ENCODE results near the gene KLC3. TPM values are rescaled to one million over a fixed set of nuclear protein-coding genes. Genes with fewer than 3 reads are reported as not detected.

The KLC3 gene
- total RNA-seq, 2 experiments from 2014 or later = not detected

DNA sequence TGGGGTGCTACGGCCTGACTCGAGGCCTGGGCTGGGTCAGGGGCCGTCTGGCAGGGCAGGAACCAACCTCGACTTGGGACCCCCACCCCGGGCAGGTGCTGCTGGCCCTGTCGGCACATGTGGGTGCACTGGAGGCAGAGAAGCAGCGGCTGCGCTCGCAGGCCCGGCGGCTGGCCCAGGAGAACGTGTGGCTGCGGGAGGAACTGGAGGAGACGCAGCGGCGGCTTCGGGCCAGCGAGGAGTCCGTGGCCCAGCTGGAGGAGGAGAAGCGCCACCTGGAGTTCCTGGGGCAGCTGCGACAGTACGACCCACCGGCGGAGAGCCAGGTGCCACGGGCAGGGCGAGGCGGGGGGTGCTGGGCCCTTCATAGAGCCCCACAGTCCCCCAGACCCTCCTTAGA is 5.9 kb downstream of the KLC3 start:
- H3K27me3 Mint-ChIP-seq = peaks cover 8% of the 10 kb centered on the region
- ChIA-PET POLR2A (no interaction called here), CTCF (no interaction called here)
- H3K36me3 Mint-ChIP-seq (ENCODE audit: low read depth) = no peaks in the 10 kb centered on the region
- no peak overlapping the region for H3K27ac Mint-ChIP-seq
- no peak overlapping the region for H3K4me3 Mint-ChIP-seq
- no peaks in the 10 kb centered on the region for H3K9me3 Mint-ChIP-seq
- H3K4me1 Mint-ChIP-seq = no peaks in the 10 kb centered on the region
- DNase-seq = no peak

DNA sequence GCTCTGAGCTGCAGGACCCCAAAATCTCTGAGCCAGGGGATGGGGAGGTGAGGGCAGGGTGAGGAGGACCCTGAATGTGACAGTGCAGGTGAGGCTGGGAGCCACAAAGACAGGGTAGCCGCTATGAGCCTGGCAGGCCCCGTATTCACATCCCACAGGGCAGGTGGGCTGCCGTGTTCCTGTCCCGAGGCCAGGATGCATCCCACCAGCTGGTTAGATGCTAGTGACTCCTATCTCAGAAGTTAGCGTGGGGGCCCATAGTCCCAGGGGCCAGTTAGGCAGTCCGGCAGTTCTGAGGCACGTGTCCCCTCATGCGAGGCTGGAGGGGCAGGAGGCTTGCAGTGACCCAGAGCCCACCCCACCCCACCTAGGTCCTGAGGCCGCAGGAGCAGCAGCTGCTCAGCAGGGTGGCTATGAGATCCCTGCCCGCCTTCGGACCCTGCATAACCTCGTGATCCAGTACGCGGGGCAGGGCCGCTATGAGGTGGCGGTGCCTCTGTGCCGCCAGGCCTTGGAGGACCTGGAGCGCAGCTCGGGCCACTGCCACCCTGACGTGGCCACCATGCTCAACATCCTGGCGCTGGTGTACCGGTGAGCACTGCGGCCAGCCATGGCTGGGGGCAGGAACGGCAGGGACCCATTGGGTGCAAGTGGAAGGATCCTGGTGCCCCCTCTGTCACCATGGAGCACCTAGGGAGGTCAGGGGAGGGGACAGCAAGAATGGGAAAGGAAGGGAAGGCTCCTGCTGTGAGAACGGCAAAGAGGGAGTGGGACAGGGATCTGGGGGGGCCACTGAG is 7.2 kb downstream of the KLC3 start:
- ChIA-PET POLR2A (no interaction called here), CTCF (no interaction called here)
- DNase-seq = no peak
- H3K9me3 Mint-ChIP-seq = no peaks in the 10 kb centered on the region
- H3K4me1 Mint-ChIP-seq = no peaks in the 10 kb centered on the region
- H3K27me3 Mint-ChIP-seq = peaks cover 8% of the 10 kb centered on the region
- H3K4me3 Mint-ChIP-seq = no peak overlapping the region
- no peak overlapping the region for H3K27ac Mint-ChIP-seq
- no peaks in the 10 kb centered on the region for H3K36me3 Mint-ChIP-seq (ENCODE audit: low read depth)

DNA sequence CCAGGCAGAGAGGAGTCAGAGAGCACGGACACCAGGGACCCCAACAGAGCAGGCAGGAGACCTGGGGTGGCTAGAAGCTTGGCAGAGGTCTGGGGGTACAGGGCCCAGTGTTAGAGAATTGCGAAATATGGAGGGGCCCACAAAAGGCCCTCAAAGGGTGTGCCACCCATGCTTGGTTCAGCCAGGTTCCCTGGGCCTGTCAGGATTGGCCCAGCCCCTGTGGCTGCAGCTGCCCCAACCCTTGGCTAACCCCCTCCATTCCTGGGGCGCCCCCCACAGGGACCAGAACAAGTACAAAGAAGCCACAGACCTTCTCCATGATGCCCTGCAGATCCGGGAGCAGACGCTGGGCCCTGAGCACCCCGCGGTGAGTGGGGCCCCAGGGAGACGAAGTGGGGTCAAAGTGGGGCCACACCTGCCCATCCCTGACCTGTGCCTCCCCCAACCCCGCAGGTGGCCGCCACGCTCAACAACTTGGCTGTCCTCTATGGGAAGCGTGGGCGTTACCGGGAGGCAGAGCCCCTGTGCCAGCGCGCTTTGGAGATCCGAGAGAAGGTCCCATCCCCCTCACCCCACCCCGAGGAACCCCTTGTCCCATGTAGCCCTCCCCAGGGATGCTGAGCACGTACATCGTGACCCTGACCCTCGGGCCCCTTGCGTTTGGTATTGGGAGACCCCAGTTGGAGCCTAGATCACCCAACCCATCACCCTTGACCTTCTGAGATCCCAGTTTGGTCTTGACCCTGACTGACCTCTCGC is 8.0 kb downstream of the KLC3 start:
- ChIA-PET POLR2A (no interaction called here), CTCF (interaction anchor here (0.5 kb wide), 1 partner anchor 396 kb away, joined by 3 read pairs; no protein-coding TSS in a partner anchor)
- H3K36me3 Mint-ChIP-seq (ENCODE audit: low read depth) = peaks cover 2% of the 10 kb centered on the region
- no peak overlapping the region for H3K27ac Mint-ChIP-seq
- peaks cover 7% of the 10 kb centered on the region for H3K27me3 Mint-ChIP-seq
- H3K4me1 Mint-ChIP-seq = no peaks in the 10 kb centered on the region
- no peak for DNase-seq
- no peaks in the 10 kb centered on the region for H3K9me3 Mint-ChIP-seq
- H3K4me3 Mint-ChIP-seq = no peak overlapping the region

DNA sequence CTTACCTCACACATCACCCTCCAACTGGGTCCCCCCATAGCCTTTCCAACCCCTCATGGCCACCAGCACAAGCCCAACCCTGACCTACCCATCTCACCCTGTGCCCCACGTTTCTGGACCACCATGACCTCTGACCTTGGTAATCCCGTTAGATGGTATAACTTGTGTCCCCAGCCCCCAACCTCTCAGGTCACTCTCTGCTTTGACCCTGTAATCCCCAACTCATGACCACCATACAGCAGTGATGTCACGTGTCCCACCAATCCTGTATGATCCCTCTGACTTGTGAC is 8.5 kb downstream of the KLC3 start:
- Mint-ChIP-seq H3K9me3 (no peaks in the 10 kb centered on the region), H3K27me3 (peaks cover 5% of the 10 kb centered on the region), H3K4me1 (no peaks in the 10 kb centered on the region), H3K36me3 (ENCODE audit: low read depth) (peaks cover 3% of the 10 kb centered on the region), H3K4me3 (no peak overlapping the region), H3K27ac (no peak overlapping the region)
- ChIA-PET CTCF (no interaction called here), POLR2A (no interaction called here)
- no peak for DNase-seq

DNA sequence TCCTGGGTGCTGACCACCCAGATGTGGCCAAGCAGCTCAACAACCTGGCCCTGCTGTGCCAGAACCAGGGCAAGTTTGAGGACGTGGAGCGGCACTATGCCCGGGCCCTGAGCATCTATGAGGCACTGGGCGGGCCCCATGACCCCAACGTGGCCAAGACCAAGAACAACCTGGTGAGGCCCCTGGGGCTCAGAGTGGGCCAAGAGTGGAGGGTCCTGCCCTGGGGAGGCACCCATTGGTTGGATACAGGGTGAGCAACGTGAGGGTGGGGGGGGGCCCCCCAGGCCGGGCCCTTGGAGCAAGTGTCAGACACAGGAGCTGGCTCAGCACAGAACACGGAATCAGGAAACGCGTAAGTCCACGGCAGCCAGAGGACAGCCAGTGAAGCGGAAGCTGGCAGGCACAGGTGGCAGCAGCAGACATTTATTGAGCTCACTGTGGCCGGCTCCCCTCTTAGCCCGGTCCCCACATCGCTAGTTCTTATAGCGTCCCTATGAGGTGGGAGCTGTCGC is 8.9 kb downstream of the KLC3 start:
- H3K27me3 Mint-ChIP-seq = peaks cover 5% of the 10 kb centered on the region
- peaks cover 3% of the 10 kb centered on the region for H3K36me3 Mint-ChIP-seq (ENCODE audit: low read depth)

DNA sequence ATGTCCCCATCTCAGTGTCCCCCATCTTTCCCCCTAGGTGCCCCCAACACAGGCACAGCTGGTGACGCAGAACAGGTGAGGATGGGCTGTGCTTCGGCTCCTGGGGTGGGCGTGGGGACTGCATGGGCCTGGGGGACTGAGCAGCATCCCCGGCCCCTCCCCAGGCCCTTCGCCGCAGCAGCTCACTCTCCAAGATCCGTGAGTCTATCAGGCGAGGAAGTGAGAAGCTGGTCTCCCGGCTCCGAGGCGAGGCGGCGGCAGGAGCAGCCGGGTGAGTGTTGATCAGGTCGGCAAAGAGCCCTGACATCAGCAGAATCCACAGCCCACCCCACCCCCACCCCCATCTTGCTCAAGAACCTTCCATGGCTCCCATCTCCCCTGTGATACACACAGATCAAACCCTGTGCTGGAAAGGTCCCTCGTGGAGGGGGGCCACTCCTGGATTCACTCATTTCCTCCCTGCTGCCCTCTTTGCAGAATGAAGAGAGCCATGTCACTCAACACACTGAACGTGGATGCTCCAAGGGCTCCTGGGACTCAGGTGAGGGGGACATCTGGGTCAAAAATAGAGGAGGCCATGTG is 10.0 kb downstream of the KLC3 start:
- Mint-ChIP-seq H3K9me3 (no peaks in the 10 kb centered on the region), H3K4me3 (no peak overlapping the region), H3K27ac (no peak overlapping the region), H3K4me1 (no peaks in the 10 kb centered on the region), H3K27me3 (peaks cover 4% of the 10 kb centered on the region), H3K36me3 (ENCODE audit: low read depth) (peaks cover 8% of the 10 kb centered on the region)
- CTCF ChIA-PET = no interaction called here
- POLR2A ChIA-PET = no interaction called here
- DNase-seq = no peak

More for the DNA sequence above, 8.9 kb downstream of the KLC3 start:
- Mint-ChIP-seq H3K4me1 (no peaks in the 10 kb centered on the region), H3K4me3 (no peak overlapping the region), H3K9me3 (no peaks in the 10 kb centered on the region), H3K27ac (no peak overlapping the region)
- no peak for DNase-seq
- ChIA-PET CTCF (no interaction called here), POLR2A (no interaction called here)

DNA sequence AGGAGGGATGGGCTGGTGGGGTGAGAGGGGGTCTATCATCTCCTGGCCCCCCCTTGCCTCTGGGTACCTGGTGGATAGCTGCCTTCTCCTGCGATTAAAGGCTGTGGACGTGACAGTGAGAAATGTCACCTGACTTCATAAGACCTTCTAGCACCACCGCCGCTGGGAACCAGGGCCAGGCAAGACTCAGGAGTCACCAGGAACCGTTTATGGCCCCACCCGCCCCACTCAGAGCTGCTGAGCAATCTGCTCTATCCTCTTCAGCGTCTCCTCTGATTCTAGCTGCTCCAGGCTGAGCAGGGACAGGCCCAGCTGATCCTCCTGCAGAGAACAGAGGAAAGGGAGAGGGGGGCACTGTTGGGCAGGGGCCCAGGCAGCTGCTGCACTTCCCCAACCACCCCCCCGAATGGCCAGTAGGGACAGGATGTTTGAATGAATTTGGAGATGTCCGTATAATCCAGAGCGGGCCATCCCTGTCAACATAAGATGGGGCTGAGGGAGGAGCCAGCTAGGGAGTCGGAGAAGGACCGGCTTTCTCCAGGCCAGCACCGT is 10.9 kb downstream of the KLC3 start:
- POLR2A ChIA-PET = no interaction called here

DNA sequence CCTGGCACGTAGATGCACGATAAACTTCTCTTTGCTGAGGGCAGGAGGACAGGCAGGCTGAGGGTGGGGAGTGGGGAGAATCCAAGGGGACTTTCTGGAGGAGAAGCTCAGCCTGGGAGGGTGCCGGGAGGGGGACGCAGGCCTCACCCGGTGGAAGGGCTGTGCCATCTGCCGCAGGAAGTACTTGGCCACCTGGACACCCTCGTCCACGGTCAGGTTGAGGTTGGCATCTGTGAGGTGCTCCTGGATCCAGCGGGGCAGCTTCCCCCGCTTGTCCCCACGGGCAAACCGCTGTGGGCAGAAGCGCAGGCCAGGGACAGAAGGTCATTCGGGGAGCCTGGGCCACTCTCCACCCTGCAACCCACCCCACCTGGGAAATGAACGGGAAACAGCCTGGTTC is 11.5 kb downstream of the KLC3 start:
- Mint-ChIP-seq H3K4me1 (no peaks in the 10 kb centered on the region), H3K27me3 (no peaks in the 10 kb centered on the region), H3K36me3 (ENCODE audit: low read depth) (peaks cover 14% of the 10 kb centered on the region), H3K4me3 (no peak overlapping the region), H3K27ac (no peak overlapping the region), H3K9me3 (no peaks in the 10 kb centered on the region)
- no peak for DNase-seq
- POLR2A ChIA-PET = no interaction called here
- CTCF ChIA-PET = no interaction called here

More for the DNA sequence above, 10.9 kb downstream of the KLC3 start:
- no peak for DNase-seq
- Mint-ChIP-seq H3K36me3 (ENCODE audit: low read depth) (peaks cover 14% of the 10 kb centered on the region), H3K4me1 (no peaks in the 10 kb centered on the region), H3K4me3 (no peak overlapping the region), H3K27ac (no peak overlapping the region), H3K27me3 (no peaks in the 10 kb centered on the region), H3K9me3 (no peaks in the 10 kb centered on the region)
- CTCF ChIA-PET = no interaction called here

DNA sequence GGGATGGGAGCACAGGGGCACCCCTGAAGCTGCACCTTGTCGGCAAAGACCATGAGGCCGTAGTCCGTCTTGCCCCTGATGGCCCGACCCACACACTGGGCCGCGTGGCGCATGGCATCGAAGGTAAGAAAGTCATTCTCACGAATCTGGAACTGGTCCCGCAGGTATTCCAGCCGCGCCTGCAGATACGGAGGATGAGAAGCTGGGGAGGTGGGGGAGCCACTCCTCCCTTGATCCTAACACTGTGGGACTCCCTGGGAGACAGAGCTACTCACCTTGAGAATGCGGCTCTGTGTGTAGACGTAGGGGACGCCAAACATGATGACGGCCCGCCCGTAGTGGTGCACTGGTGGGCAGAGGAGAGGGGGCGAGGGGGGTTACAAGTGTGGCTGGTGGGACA is 11.9 kb downstream of the KLC3 start:
- Mint-ChIP-seq H3K4me1 (no peaks in the 10 kb centered on the region), H3K36me3 (ENCODE audit: low read depth) (peaks cover 17% of the 10 kb centered on the region), H3K27me3 (no peaks in the 10 kb centered on the region), H3K9me3 (no peaks in the 10 kb centered on the region), H3K4me3 (no peak overlapping the region), H3K27ac (no peak overlapping the region)
- CTCF ChIA-PET = no interaction called here
- POLR2A ChIA-PET = no interaction called here
- DNase-seq = no peak

DNA sequence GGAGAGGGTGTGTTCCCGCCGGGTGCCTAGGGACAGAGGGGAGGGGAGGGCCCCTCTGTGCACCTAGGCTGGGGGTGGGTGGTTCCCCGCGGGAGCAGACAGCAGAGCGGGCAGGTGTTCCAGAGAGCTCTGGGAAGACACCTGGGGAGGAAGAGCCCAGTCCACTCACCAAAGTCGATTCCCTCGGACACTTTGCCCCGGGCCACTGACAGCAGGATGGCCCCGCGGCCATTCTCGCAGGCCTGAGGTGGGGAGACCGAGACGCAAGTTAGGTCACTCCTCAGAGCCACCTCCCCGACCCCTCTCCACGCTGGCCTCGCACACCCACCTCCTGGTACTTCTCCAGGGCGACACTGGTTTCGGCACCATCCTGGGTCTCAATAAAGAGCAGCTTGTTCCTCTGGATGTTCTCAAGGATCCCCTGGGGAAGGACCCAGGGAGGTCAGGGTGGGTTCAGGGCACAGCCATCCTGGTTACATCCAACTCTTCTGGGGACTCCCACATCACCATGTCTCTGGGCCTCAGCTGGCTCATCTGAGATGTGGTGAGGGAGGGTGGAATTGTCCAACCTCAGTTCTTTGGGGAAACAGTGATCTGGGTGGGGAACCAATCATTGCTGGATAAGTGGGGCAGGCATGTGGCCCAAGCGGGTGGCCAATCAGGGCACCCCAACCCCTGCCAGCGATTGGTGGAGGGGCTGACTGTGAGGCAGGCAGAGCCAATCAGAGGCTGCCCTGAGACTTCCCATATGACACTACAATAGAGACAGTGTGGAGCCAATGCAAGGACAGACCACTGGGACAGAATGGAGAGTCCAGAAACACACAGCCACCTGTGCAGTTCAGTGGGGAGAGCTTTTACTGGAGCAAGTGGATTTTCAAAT is 12.6 kb downstream of the KLC3 start:
- Mint-ChIP-seq H3K9me3 (no peaks in the 10 kb centered on the region), H3K27me3 (no peaks in the 10 kb centered on the region), H3K27ac (no peak overlapping the region), H3K4me1 (no peaks in the 10 kb centered on the region), H3K36me3 (ENCODE audit: low read depth) (peaks cover 19% of the 10 kb centered on the region), H3K4me3 (no peak overlapping the region)
- CTCF ChIA-PET = no interaction called here
- no peak for DNase-seq
- POLR2A ChIA-PET = no interaction called here

DNA sequence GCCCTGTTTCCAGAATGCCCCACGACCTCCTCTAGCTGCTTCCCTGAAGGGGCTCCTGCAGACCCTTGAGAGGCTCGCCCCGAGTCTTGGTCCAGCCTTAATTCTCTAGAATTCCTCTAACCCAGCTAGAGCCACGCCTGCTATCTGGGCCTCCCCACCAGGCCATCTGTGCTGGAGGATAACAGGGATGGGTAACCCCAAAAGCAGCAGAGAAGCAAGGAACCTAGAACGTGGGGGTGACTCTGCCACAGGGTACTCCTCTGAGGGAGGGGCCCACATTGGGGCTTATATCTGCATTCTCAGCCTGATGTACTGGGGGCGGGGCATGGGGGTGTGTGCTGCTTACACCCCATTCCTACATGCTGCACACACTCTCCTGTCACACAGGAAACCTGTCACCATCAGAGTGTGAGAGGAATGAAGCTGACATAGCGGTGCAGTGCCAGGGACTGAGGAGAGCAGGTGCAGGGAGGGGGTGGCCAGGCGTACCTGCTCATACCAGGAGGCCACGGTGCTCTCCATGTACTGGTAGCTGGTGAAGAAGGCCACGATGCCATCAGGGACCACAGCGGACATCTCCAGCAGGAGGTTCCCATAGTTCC is 13.8 kb downstream of the KLC3 start:
- Mint-ChIP-seq H3K27ac (no peak overlapping the region), H3K36me3 (ENCODE audit: low read depth) (peaks cover 21% of the 10 kb centered on the region), H3K9me3 (no peaks in the 10 kb centered on the region), H3K4me3 (no peak overlapping the region), H3K27me3 (no peaks in the 10 kb centered on the region), H3K4me1 (no peaks in the 10 kb centered on the region)
- POLR2A ChIA-PET = no interaction called here
- no peak for DNase-seq
- CTCF ChIA-PET = no interaction called here

DNA sequence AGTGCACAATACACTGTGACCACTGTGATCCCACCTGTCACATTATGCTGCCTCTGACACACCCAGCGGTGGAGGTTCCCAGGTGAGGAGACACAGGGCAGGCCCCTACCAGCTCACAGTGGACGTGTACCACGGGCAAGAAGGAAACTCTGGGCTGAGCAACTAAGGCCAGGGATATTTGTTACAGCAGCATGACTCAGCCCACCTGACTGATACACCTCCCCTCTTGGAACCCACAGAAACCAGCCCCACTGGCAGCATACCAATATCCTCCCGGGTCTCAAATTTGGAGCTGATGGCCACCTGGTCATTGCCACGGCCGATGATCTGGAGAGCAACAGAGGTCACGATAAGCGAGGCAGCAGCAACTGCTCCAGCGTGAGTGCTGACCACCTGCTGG is 14.9 kb downstream of the KLC3 start:
- Mint-ChIP-seq H3K36me3 (ENCODE audit: low read depth) (peaks cover 21% of the 10 kb centered on the region), H3K9me3 (no peaks in the 10 kb centered on the region), H3K4me1 (peaks cover 2% of the 10 kb centered on the region), H3K27ac (no peak overlapping the region), H3K4me3 (no peak overlapping the region), H3K27me3 (no peaks in the 10 kb centered on the region)
- CTCF ChIA-PET = interaction anchor here (0.7 kb wide), 1 partner anchor 124 kb away, joined by 3 read pairs; no protein-coding TSS in a partner anchor
- no peak for DNase-seq
- POLR2A ChIA-PET = no interaction called here
